Erythroblast (primary cell): ENCODE measurements around the gene VANGL2.

Source experiments
- GATA1 ChIP-seq: IDR thresholded peaks from 2 replicates; pipeline ENCODE4 v1.6.1; 2011; ENCODE audit warnings: low read depth, mild to moderate bottlenecking, control low read depth, low read length, moderate library complexity
- POLR2A ChIP-seq: IDR thresholded peaks from 2 replicates; pipeline ENCODE4 v1.6.1; 2011; ENCODE audit warnings: mild to moderate bottlenecking, low read length

GRCh38 chr1:160375788-160376524 lies 24.4 kb upstream of the VANGL2 start:
- TF ChIP-seq POLR2A (no peak), GATA1 (no peak)
